Stimulated activated CD4-positive, alpha-beta T cell treated with anti-CD3 and anti-CD28 coated beads, Interleukin-2, amount 100 ng/mL, for 4 hours (primary cell): Measurements from ENCODE around the gene JADE2.

Source experiments
- DNase-seq: peaks from one replicate; pipeline ENCODE4 v3.0.0-alpha.2; 2020; ENCODE audit warnings: low read depth

JADE2 gene

GRCh38 chr5:134570365-134570758 is 44.9 kb downstream of the JADE2 start:
- DNase-seq = no peak

- DNase-seq = no peak
These were observed 45.4 kb downstream of the JADE2 start for GRCh38 chr5:134570886-134571285.

DNA sequence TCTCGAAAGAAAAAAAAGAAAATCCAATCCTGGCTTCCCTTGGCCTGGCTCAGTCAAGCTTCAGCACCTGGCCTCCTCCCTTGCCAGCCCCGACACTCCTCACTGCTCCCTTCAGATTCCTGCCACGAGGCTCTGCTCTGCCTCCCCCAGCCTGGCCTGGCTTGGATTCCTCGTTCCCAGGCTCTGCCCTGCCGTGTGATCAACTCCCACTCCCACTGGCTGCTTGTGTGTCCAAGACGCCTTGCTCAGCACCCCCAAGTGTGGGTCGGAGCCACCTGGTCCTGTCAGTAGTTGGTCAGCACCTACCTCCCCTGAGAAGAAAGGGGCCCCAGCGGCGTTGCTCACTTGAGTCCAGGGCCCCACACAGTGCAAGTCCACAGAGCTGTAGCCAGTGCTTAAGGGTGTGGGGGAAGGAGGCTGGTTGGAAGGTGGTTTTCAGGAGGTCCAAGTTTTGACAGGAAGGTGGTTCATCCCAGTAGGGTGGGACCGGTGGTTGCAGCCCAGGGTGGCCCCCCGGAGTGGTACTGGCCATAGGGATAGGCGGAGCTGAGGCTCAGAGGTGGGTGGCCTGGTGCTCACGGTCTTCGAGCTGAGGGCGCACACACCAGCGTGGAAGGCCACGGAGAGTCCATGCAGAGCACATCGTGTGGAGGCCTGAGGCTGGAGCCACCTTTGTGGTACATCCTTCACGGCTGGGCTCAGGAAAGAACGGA is 46.4 kb downstream of the JADE2 start:
- no peak for DNase-seq

DNA sequence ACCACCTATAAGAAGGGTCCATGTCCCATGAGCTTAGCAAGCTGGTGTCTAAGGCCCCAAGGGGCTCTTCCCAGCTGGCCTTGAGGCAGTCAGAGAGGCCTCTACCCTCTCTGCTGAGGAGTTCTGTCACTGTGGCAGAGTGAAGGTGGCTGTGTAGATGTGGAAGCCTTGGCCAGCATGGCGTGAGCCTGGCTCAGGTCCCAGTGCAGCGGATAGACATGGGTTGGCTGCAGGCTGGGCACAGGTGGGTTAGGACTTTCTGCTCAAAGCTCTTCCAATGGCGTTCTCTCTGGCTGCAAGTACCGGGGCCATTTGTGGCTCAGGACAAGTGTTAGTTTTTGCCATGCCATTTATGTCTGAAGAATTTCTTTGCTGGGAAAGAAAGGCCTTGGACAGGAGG is 47.3 kb downstream of the JADE2 start:
- no peak for DNase-seq

DNA sequence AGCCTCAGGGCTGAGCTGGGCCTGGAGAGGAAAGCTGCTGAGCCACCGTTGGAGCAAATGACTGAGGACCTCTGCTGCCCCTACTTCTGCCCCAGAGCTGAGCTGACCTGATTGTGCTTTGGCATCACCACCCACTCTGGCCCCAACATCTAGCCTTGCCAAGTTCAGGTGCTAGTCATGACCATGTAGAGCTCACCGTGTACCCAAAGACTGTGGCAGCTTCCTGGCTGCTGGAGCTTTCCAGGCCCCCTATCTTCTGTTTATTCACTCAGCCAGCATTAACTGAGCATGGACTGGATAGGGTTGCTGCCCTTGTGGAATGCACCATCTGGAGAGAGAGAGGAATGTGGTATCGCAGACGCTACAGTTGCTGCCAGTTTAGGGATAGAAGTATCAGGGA is 49.1 kb downstream of the JADE2 start:
- no peak for DNase-seq

DNA sequence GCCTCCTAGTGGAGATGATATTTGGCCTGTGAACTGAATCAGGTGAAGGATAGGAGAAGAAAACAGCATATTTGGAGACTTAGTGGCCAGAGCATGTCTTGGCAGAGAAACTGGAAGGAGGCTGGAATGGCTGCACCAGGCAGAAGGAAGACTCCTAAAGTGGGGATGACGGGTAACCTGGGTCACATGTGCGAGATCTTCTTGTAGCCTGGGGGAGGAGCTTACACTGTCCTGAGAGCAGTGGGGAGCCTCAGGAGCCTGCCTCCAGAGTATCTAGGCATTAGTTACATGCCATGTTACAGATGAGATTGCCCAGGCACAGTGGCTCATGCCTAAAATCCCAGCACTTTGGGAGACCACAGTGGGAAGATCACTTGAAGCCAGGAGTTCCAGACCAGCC is 49.8 kb downstream of the JADE2 start:
- DNase-seq = no peak

DNA sequence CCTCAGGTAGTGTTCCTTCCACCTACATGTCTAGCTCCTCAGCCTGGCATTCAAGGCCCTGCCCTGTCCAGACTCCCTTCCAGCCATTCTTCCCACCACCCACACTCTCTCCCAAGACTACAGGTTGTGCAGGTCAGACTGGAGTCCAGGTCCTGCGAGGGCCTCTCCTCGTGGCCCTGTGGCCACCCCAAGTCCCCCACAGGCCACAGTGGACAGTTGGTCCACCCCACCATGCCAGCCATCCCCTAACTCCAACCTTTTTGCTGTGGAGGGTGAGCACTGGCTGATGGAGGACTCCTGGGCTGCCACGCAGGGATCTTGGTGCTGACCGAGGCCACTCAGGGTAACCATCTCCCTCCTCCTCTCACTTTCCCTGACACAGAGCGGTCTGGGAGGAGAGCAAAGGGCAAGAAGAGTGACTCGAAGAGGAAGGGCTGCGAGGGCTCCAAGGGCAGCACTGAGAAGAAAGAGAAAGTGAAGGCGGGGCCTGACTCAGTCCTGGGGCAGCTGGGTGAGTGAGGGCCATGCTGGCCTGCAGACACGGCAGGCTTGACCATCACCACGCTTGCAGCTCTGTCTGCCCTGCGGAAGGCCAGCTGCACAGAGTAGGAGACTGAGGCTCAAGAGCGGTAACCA is 51.0 kb downstream of the JADE2 start:
- no peak for DNase-seq

- DNase-seq = no peak
These were observed 51.7 kb downstream of the JADE2 start for GRCh38 chr5:134577022-134577795.

DNA sequence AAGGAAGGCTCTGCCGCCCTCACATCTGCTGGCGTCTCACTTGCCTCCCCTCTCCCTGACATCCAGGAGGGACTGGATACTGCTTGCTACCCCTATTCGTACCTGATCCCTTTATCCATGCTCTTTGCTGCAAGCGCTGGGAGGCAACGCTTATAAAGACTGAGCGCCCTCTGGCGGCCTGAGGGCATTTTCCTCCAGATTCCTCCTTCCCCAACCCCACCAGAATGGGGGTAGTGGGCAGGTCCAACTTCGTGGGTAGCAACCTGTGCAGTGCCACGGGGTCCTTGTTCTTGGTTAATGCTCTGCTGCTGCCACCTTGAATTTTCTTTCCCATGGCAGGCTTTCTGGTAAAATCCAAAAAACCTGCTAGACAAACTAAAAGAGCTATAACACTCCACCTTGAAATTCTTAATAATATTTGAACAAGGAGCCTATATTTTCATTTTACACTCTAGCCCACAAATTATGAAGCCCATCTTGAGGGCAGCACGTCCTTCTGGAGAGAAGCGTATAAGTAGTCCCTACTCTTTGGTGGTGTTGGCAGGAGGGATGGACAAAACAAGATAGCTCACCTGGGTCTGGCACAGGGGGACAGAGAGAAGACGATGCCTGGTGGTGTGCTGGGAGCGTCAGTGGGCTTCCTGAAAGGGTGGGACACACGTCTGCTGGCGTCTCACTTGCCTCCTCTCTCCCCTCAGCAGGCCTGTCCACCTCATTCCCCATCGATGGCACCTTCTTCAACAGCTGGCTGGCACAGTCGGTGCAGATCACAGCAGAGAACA is 52.5 kb downstream of the JADE2 start:
- peak; percentile 63 for DNase-seq

DNA sequence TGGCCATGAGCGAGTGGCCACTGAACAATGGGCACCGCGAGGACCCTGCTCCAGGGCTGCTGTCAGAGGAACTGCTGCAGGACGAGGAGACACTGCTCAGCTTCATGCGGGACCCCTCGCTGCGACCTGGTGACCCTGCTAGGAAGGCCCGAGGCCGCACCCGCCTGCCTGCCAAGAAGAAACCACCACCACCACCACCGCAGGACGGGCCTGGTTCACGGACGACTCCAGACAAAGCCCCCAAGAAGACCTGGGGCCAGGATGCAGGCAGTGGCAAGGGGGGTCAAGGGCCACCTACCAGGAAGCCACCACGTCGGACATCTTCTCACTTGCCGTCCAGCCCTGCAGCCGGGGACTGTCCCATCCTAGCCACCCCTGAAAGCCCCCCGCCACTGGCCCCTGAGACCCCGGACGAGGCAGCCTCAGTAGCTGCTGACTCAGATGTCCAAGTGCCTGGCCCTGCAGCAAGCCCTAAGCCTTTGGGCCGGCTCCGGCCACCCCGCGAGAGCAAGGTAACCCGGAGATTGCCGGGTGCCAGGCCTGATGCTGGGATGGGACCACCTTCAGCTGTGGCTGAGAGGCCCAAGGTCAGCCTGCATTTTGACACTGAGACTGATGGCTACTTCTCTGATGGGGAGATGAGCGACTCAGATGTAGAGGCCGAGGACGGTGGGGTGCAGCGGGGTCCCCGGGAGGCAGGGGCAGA is 53.3 kb downstream of the JADE2 start:
- DNase-seq = no peak

GRCh38 chr5:134579284-134579771 is 53.9 kb downstream of the JADE2 start:
- no peak for DNase-seq

DNA sequence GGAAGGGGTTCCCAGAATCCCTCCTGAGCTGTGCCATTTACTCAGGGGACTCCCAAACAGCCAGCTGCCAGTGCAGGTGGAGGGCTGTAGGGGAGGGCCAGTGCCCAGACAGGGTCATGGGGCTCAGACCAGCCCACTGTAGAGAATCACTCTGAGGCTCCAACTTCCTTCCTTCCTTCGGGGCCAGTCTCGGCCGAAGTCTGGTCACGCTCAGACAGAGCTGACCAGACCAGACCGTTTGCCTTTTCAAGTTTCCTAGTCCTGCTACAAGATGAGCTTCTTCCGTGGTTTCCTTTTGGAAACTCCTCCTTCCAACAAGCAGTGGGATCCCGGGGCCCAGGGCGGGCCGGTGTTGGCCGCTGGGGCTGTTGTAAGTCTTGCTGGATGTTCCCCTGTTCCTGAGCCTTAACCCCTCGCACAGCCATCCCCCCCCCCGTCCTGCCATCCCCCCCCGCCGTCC is 54.6 kb downstream of the JADE2 start:
- DNase-seq = no peak

DNA sequence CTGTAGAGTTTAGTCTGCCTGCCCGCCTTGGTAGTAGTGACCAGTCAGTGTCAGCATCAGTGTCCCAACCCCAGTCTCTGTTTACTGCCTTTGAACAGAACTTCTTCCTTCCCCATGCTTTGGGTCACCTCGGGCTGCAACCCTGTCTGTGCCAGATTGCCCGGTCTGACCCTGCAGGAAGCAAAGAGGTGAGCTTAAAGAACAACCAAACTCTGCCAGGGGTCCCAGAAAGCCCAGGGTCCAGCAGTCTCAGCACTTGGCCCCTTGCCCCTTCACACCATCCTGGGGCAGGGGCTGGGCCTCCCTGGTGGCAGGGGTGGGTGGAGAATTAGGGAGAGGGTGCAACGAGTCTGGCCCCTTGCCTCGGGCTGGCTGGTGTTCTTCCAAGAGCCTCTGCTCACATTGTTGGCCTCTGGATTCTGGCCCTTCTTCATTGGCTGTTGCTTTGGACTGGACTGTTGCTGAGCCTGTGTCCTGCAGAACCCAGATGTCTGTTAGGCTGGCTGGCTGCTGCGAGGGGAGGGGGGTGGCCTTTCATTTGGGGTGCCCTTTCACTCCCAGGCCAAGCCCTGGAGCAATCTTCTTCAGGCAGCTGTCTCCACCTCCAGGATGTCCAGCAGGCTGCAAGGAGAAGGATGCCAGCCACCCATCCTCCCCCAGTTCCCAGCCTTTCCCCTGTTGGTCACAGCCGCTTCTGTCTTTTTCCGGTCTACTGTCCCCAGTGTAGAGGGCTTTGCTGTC is 55.9 kb downstream of the JADE2 start:
- DNase-seq = no peak

- no peak for DNase-seq
These were observed 56.8 kb downstream of the JADE2 start for GRCh38 chr5:134582281-134582680.

GRCh38 chr5:134582941-134583340 is 57.5 kb downstream of the JADE2 start:
- DNase-seq = no peak

GRCh38 chr5:134583766-134584165 is 58.3 kb downstream of the JADE2 start:
- no peak for DNase-seq

GRCh38 chr5:134584662-134585061 is 59.2 kb downstream of the JADE2 start:
- no peak for DNase-seq

GRCh38 chr5:134585966-134586365 is 60.5 kb downstream of the JADE2 start:
- no peak for DNase-seq

- DNase-seq = peak; percentile 69
These were observed 61.5 kb downstream of the JADE2 start for GRCh38 chr5:134586866-134587524.

DNA sequence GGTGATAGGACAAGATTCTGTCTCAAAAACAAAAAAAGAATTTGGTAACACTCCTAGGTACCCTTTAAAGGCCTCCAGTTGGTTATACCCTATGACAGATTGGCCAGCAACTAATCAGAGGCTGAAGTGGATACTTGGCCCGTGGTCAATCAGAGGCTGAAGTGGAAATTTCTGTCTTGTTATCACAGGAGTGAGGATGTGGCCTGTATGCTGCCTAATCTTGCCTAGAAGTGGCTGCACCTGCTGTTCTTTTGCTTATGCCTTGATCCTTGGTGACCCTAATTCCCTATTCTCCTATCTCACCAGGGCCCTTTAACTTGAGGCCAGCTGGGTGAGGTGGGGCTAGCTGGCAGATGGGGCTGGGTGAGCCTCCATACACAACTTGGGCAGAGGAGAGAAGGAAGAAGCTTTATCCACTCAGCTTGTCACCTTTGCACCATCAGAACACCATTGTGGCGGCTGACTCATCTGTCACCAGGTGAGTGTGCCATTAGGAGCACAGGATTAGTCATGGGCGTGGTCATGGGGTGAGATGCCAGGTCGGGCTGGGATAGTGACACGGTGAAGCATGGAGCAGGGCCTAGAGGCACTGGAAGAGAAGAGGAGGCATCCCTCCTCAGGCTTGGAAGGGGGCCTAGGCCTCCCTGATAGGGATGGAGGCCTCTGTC is 65.7 kb downstream of the JADE2 start:
- peak; percentile 12 for DNase-seq
